HT1080 (cell line): Measurements from ENCODE around the gene ADCY9. TPM values are rescaled to one million over a fixed set of nuclear protein-coding genes. Genes with fewer than 3 reads are reported as not detected.

Source experiments
- DNase-seq: peaks from one replicate; pipeline ENCODE4 v3.0.0-alpha.2; 2015; ENCODE audit warnings: low read depth
- total RNA-seq: library from RNA; depleted of rRNA; stranded (reverse); fragments of >200 nt; shearing (Covaris generic); gene quantifications from 2 replicates; pipeline ENCODE4 v1.2.3, GENCODE V29; 2014

ADCY9 gene
- total RNA-seq, 1 experiment from 2014 or later = 8.7 TPM

DNA sequence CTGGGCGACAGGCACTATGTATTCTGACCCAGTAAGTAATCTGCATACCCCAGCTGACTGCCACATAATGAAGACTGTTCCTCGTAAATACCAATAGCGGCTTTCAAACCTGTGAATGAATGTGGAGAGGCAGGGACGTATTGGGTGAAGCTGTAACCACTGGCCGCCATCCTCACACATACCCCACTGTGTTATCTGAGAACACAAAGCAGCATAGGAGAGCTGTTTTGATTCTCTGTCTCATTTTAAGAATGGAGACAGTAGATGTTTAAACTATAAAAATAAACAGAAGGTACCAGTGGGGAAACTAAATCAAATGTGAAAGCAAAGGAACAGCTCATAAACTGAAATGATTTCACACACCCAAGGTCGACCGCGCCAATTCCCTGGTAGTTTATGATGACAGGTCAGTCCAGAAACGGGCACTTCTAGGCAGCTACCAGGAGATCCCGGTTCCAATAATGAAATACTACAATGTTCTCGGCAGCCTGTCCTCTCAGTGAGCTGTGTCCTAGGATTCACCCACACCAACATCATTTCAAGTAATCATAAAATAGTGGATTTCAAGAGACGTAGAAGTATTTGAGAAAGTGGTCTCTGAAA is 109.7 kb downstream of the ADCY9 start:
- DNase-seq = no peak

DNA sequence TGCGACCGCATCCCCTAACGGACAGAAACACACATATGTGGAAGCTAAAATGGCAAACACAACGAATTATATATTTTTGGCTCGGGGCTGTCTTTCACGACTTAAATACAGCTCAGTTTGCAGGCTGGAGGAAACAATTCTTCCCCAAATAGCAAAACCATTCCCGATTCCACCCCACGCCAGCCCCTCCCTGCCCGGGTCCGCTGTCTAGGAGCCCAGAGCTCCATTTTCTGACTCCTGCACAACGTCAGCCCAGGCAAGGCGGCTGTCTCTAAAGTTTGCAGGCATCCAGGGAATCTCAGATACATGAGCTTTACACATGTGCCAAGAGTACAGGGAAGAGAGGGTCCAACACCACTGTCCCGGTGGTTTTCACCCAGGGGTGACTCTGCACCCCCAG is 110.5 kb downstream of the ADCY9 start:
- DNase-seq = no peak

DNA sequence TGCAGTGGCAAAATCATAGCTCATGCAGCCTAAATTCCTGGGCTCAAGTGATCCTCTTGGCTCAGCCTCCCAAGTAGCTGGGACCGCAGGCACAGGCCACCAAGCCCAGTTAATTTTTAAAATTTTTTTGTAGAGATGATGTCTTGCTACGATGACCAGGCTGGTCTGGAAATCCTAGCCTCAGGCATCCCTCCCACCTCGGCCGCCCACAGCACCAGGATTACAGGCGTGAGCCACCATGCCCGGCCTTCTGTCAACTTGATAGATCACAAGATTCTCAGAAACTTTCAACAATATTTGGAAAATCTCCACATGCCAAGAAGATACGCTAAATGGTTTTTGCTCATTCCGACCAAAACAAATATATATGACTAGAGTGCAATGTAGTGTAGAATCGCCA is 111.0 kb downstream of the ADCY9 start:
- DNase-seq = no peak

DNA sequence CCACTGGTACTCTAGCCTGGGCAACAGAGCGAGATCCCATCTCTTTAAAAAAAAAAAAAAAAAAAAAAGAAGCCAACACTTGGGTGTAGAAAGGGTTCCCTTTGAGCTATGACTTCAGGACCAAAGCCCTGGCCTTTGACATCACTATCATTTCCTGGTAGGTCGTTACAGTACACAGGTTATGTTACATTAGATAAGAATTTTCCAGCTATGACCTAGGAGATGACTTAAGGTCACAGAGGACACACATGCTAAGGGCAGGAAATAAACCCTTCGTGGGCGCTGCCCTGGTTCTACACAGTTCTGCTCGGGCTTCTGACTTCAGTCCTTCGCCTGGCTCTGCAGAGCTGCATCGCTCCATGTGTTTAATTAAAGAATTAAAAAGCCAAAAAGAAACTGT is 112.0 kb downstream of the ADCY9 start:
- DNase-seq = no peak

DNA sequence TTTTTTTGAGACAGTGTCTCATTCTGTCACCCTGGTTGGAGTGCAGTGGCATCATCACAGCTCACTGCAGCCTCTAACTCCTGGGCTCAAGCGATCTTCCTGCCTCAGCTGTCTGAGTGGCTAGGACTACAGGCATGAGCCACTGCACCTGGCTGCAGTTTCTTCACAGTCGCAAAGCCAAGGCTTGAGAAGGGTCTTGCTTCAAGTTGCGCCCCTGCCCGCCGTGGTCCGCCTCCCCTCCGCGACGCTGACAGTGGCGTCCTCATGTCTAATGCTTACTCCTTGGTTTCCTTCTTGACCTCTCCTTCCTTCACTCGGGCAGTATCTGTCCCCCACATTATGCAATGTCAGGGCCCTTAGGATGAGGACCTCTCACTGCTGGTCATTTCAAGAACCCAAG is 112.7 kb downstream of the ADCY9 start:
- no peak for DNase-seq

DNA sequence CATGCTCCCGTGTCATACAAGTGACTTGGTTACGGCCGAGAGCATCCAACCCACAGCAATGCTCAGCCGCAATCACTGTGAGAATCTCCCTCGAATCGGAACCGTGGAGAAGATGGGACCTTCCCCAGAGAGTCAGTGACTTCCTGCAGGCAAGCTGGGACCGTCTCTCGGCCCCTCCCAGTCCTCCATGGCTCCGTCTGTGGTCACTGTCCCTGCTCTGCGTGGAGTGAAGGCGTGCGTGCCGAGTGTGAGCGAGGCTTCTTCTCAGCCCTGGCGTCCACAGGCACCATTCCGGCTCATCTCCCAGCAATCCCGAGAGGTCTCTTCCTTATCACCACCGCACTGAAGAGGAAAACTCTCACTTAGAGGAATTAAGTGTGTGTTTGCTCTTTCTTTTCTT is 113.1 kb downstream of the ADCY9 start:
- DNase-seq = no peak

DNA sequence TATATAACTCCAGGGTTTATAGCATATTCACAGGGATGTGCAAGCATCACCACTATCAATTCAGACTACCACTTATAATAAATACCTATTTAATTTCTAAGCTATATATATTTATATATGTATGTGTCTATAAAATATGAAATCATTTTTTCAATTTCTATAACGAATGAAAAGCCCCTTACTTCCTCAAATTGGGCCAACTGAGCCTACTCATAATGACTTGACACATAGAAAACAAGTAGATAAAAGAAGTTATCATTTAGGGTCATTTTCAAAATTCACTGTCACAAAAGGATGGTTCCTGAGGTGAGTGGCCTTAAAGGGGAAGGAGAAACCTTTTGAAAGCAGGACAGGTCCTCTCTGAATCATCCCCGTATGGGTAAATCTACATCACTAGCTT is 114.1 kb downstream of the ADCY9 start:
- no peak for DNase-seq

DNA sequence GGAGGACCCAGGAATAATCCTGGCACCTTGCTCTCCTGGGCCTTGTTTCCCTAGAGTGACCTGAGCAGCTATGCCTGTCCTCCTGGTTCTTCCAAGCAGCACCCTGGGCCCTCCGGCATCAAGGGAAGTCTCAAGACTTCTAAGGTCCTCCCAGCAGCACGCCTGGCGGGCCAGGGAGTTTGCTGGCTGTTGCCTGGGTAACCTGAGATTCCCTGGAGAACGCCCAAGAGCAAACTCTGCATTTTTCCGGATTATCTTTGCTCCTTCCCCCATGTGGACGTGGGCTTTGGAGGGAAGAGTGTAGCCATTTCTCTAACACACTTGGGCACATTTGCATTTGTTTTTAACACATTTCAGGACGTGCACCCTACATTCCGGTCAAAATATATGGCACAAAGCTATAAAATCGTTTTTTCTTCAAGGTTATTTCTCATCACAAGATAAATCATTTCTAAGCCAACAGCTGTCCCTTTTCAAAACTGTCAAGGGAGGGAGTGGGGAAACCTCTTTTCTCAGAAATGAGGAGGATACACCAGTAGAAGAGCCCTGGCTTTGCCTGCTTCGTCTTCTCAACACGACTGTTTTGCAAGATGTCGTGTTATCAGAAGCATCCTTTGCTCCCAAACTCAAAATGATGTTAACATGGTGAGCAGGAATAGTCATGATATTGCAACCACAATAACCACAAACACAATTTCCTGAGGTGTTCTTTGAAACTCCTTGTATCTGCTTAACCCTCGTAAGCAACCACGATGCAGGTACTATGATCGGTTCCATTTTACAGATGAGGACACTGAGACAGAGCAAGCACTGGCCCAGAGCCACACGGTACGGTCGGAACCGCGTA is 116.5 kb downstream of the ADCY9 start:
- no peak for DNase-seq

DNA sequence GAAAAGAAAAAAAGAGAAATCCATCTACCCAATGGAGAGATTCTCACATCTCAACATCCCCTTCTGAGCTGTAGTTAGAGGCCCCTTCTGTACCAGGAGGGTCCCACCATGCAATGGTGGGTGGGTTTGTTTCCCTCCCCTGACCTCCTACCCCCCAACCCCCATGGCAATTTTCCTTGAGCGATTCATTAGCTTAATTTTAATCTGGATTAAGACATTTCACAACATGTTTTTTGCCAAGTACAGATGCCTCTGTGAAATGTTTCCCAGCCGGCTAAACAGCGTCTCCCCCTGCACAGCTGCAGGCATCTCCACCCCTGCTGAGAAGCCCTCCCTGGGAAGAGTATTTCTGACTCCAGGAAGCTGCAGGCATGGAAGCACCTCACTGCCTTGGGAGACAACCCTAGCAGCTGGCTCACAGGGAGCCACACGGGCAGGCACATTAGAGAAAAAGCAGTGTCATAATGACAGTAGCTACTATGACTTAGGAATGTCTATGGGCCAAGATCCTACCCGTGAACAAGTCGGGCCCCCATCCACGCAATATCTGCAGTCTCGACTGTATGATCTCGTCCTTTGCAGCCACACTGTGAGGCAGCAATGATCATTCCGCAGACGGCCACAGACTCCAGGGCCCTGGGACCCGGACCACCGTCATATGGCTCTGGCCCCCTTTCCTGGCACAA is 117.3 kb downstream of the ADCY9 start:
- DNase-seq = no peak

DNA sequence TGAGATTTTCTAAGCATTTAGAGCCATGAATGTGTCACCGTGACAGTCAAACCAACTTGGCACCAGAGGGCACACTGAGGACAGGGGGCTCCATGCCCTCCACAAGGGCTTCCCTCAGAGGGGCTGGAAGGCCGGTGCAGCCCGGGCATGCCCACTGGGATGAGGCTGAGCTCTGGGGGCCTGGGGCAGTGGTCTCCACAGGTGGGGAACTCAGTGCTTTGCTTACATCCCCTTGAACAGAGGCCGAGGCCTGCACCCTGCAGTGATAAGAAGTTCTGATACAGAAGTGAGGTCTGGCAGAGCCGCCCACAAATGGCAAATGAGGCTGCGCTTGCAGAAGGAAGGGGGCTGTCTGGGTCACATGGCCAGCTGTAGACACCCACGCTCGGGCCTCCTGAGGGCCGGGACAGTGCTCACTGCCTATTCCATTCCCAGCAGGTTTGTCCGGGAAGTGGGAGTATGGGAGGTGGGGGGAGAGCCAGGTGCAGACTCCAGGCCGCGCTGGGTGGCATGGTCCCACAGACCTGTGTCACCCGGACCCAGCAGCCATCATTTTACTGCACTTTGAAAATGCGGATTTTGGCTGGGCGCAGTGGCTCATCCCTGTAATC is 118.9 kb downstream of the ADCY9 start:
- DNase-seq = no peak

DNA sequence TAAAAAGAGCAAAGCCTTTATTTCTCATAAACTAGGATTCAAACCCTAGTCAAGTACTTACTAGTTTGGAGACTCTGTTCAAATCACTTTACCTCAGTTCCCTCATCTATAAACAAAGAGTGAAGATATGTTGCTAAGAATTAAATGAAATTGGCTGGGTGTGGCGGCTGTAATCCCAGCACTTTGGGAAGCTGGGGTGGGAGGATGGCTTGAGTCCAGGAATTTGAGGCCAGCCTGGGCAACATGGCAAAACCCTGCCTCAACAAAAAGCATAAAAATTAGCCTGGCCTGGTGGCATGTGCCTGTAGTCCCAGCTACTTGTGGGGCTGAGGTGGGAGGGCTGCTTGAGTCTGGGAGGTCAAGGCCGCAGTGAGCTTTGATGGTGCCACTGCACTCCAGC is 121.2 kb downstream of the ADCY9 start:
- no peak for DNase-seq

DNA sequence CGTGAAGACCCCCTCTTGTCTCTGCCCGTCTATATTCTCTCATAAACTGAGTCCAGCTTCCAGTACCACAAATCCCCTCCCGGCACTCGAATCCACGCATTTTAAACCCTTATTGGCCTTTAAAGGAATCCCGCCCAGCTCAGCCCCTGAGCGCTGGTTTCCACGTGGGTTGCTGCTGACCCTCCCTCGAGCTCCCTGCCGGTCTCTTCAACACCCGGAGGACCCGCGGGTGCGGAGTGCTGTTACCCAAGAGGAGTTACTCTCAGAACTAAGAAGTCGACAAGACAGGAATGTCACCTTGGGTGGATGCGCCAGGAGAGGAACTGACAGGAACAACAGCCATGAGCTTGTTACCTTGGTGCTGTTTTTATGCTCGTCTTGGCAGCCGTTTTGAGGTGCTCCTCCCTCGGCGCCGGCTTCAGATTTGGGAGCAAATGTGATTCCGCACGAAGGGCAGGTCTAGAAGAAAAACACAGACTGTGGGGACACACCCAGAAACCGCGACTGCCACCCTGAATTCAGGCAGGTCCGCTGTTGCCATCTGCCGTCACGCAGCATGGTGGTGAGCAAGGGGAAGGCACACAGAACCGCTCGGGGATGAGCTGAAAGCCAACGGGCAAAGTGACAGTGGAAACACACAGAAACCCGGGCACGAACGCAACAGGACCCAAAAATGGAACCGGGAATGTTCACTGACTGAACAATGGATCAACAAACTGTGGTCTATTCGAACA is 123.0 kb downstream of the ADCY9 start:
- no peak for DNase-seq

DNA sequence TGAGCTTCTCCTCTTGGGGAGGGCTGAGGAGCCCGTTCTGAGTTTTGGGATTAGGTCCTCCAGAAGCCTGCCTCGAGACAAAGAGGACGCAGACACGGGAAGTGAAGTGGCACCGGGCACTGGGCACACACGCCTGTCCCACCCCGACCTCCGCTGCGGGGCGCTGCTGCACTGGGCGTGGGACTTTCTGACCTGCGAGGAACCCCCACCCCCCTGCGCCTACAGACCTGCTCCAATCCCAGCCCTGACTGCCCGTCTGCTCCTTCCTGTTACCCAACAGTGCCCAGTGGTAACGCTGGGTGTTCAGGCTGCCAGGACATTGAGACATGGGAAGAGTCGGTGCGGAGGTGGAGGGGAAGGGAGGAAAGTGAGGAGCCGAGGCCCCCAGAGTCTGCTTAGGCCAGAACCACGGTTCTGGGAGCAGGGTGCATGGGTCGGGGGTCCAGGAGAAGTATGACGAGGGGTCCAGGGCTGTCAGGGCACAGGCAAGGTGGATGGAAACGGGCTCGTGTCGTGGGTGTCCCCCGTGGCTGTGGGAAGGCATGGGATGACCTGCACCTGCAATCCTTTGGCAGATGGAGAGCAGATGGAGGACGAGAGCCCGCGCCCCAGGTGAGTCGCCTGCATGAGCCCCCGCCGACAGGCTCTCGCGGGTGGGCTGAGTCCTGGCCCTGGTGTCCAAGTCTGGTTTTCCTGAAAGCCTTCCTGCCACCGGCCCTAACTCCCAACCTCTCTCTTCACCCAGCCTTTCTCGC is 123.8 kb downstream of the ADCY9 start:
- no peak for DNase-seq

DNA sequence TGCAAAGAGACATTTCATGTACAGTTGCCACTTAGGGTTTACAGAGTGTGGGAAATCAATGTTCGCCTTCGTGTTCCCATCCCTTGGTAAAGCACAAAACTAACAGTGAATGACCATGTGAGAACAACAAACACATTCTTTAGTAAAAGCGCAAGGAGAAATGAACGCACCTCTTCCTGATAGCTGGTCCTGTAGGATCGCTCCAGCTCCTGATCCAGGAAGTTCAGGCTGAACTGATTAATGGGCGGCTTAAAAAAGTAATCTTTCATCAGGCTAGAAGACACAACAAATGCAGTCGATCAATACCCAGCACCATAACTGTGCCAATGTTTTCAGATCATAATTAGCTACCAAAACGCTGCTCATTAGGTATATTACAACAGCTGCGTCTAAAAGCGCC is 127.4 kb downstream of the ADCY9 start:
- DNase-seq = no peak

DNA sequence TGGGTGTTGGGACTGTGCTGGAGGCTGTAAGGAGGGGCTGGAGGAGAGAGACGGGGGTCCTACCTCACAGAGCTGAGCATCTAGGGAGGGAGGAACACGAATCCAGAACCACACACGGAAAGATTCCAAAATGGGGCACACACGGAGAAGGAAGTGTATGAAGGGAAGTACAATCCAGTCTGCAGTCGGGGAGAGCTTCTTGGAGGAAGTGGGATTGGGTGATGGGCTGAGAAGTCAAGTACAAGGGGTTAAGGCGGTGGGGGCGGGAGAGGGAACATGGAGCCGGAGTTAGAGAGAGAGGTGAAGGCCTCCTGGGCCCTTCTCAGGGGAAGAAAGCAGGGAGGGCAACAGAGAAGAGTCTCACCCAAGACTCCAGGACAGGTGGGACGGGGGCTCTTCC is 128.2 kb downstream of the ADCY9 start:
- DNase-seq = no peak

DNA sequence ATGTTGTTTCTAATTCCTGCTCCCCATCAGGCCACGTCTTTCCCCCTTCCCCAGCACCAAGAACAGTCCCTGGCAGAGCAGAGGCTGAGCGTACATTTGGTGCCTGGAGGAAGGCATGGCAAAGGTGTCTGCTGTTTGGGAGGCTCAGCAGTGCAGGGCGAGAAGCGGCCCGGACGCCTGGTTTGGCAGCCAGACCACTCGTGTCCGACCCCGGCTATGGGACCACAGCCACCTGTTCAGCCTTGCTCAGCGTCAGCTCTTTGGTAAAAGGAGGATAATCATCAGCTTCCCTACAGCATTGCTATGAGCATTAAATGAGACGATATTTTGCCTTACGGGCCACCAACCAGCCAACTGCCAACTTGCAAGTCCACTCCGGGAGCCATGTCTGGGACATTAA is 129.0 kb downstream of the ADCY9 start:
- DNase-seq = no peak

DNA sequence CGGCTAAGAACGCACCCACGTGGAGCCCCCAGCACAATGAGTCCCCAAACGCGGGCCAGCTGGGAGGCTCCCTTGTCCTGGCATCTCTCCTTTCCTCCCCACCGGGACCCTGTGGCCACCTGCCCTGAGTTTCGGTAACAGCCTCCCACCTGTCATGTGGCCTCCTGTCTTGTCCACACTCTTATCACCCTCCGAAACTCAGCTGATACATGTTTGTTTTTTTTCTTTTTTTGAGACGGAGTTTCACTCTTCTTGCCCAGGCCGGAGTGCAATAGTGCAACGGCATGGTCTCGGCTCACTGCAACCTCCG is 130.1 kb downstream of the ADCY9 start:
- DNase-seq = no peak

DNA sequence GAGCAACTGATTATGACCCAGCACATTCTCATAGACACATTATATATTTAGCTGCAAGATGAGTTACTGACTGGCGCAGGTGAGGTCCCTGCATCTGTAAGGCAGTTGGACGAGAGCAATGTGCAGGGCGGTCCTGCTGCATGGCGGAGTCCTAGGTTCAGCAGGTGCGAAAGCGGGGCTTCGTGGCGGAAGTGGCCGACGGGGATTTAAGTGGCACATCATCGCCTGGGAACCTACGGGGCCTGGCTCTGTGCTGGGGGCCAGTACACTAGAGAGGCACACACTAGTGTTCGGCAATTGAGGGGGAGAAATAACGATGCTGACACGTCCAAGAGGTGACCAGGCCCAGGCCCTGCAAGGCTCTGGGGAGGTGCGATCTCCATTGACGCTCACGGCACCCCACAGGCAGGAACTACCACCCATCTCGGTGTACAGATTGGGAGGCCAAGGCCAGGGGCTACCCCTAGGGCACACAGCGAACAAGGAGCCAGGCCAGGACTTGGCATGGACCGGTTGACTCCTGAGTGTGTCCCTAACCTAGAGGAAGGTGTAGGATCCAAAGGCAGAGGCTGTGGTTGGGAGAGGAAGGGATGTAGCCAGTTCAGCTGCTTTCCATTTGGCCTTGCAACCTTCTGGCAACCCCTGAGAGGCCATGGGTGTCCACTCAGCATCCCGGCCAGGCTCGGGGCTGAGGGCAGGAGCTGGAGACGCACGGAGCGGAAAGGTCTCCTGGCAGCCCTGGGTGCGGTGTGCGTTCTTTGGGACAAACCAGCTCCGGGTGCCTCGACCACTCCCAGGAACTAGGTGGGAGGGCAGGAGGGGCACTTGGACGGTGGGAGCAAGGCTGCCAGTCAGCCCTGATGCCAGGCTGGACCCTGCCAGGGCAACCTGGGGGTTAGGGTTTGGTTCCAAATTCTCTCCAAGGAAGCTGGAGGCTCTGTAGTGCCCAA is 131.9 kb downstream of the ADCY9 start:
- DNase-seq = no peak

DNA sequence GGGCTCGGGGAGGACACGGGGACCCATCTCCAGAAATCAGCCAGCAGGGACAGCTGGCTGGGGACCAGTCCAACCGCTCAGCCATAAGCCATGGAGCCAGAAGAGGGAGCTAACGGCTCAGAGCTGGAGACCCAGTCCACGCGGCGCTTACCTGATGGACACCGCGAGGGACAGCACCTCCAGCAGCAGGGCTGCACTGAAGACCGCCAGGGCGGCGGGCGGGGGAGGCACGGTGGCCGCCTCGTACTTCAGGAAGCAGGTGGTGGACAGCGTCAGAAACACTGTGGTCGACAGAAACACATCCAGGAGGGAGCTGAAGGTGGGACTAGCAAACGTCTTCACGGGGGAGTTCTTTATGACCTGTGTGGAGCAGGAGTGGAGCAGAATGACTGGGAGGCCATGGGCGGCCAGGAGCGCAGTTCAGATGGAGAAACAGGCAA is 133.1 kb downstream of the ADCY9 start:
- DNase-seq = peak; percentile 47

DNA sequence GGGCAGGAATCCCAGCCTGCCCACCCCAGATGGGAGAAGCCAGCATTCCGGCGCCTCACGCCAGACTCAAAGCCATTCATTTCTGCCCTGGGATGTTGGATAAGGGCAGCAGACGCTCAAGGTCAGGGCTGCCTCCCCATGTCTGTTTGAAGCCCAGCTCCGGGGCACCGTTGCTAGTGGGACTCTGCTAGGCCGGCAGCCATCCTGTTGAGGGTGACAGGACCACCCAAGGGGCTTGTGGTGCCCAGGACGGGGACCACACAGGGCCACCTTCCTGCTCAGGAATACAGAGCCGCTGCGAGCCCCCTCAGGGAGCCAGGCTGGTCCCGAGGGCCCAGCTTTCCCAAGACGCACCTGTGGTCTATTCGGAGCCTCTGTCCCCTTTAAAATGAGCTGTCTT is 134.0 kb downstream of the ADCY9 start:
- no peak for DNase-seq
